ENCODE results near the gene ALKAL2. TPM values are rescaled to one million over a fixed set of nuclear protein-coding genes. Genes with fewer than 3 reads are reported as not detected.
A peak's percentile ranks its signal among the peaks of the same experiment; 100 is the strongest.

The ALKAL2 gene
- polyA plus RNA-seq, 3 donors, result 4.4 to 5.9 (median 5.4) TPM

- DNase-seq (ENCODE audit: low read depth in 3 of 3, low spot score in 2 of 3), result no peak
Observed at GRCh38 chr2:274503-274902, 13.4 kb downstream of the ALKAL2 start.

- DNase-seq (ENCODE audit: low read depth in 3 of 3, low spot score in 2 of 3), result no peak
Observed at GRCh38 chr2:273333-273732, 14.6 kb downstream of the ALKAL2 start.

GRCh38 chr2:271917-272316 is 16.0 kb downstream of the ALKAL2 start:
- DNase-seq (ENCODE audit: low read depth in 3 of 3, low spot score in 2 of 3), result no peak

- DNase-seq (ENCODE audit: low read depth in 3 of 3, low spot score in 2 of 3), result no peak
Observed at GRCh38 chr2:270861-271260, 17.0 kb downstream of the ALKAL2 start.

GRCh38 chr2:269356-270030 is 18.4 kb downstream of the ALKAL2 start:
- no peak for DNase-seq (ENCODE audit: low read depth in 3 of 3, low spot score in 2 of 3)

- no peak for DNase-seq (ENCODE audit: low read depth in 3 of 3, low spot score in 2 of 3)
Observed at GRCh38 chr2:268323-268722, 19.6 kb downstream of the ALKAL2 start.

GRCh38 chr2:264493-265468 is 23.1 kb downstream of the ALKAL2 start, which contains the start of gene ACP1:
Gene ACP1 (plus strand): TSS chr2:264947. CDS start chr2:264965, 18 bp downstream.
- peak; percentile 88 to 92 (median 90) for DNase-seq (ENCODE audit: low read depth in 3 of 3, low spot score in 2 of 3)

- DNase-seq (ENCODE audit: low read depth in 3 of 3, low spot score in 2 of 3), result no peak
Observed at GRCh38 chr2:263774-264492, 24.0 kb downstream of the ALKAL2 start, which contains the start of gene SH3YL1. Gene SH3YL1 (minus strand): TSS chr2:264032. CDS start chr2:263984, 48 bp downstream.

GRCh38 chr2:263022-263738 is 24.7 kb downstream of the ALKAL2 start:
- no peak for DNase-seq (ENCODE audit: low read depth in 3 of 3, low spot score in 2 of 3)

GRCh38 chr2:262117-262516 is 25.8 kb downstream of the ALKAL2 start:
- DNase-seq (ENCODE audit: low read depth in 3 of 3, low spot score in 2 of 3), result no peak

GRCh38 chr2:260507-261161 is 27.3 kb downstream of the ALKAL2 start:
- DNase-seq (ENCODE audit: low read depth in 3 of 3, low spot score in 2 of 3), result no peak

- no peak for DNase-seq (ENCODE audit: low read depth in 3 of 3, low spot score in 2 of 3)
Observed at GRCh38 chr2:259789-260331, 28.0 kb downstream of the ALKAL2 start.

GRCh38 chr2:258933-259332 is 29.0 kb downstream of the ALKAL2 start:
- DNase-seq (ENCODE audit: low read depth in 3 of 3, low spot score in 2 of 3), result no peak

GRCh38 chr2:257842-258241 is 30.0 kb downstream of the ALKAL2 start:
- no peak for DNase-seq (ENCODE audit: low read depth in 3 of 3, low spot score in 2 of 3)

GRCh38 chr2:257429-257828 is 30.5 kb downstream of the ALKAL2 start:
- DNase-seq (ENCODE audit: low read depth in 3 of 3, low spot score in 2 of 3), result no peak

- no peak for DNase-seq (ENCODE audit: low read depth in 3 of 3, low spot score in 2 of 3)
Observed at GRCh38 chr2:256094-256493, 31.8 kb downstream of the ALKAL2 start.

- no peak for DNase-seq (ENCODE audit: low read depth in 3 of 3, low spot score in 2 of 3)
Observed at GRCh38 chr2:255195-255594, 32.7 kb downstream of the ALKAL2 start.

- DNase-seq (ENCODE audit: low read depth in 3 of 3, low spot score in 2 of 3), result no peak
Observed at GRCh38 chr2:254241-254640, 33.6 kb downstream of the ALKAL2 start.

- DNase-seq (ENCODE audit: low read depth in 3 of 3, low spot score in 2 of 3), result no peak
Observed at GRCh38 chr2:253202-253638, 34.7 kb downstream of the ALKAL2 start.

All from right renal cortex interstitium (tissue), 3 donors.